Liver (tissue), 3 donors: ENCODE measurements around the gene PLEKHO2.
A peak's percentile ranks its signal among the peaks of the same experiment; 100 is the strongest.

ENCODE experiments used
- CTCF ChIP-seq: fragments of 150-350 bp; IDR thresholded peaks from 2 replicates; pipeline ENCODE4 v1.5.1; 2017; ENCODE audit warnings: improper control_type of control experiment, low read depth, low read length; ENCODE audit not compliant: missing input control
- RAD21 ChIP-seq, 2 donors: IDR thresholded peaks; 2 replicates each; pipeline ENCODE4 v1.6.1; 2016; ENCODE audit warnings: antibody characterized with exemption in 2 of 2, mild to moderate bottlenecking in 2 of 2
- YY1 ChIP-seq: IDR thresholded peaks from 2 replicates; pipeline ENCODE4 v1.6.1; 2016; ENCODE audit warnings: antibody characterized with exemption, mild to moderate bottlenecking
- donor health status: healthy.
- donor health status: healthy.

- TF ChIP-seq YY1 (no peak), RAD21 (IDR thresholded peaks at IDR 0.05) (peak; percentile 96 to 99), CTCF (peak; percentile 92)
These were observed 31.8 kb upstream of the PLEKHO2 start for GRCh38 chr15:64809649-64810496.
